Measurements from ENCODE around the gene TBC1D19.

- no peak for TF ChIP-seq EP300 (IDR thresholded peaks at IDR 0.05)
- TF ChIP-seq, protein P1, sequence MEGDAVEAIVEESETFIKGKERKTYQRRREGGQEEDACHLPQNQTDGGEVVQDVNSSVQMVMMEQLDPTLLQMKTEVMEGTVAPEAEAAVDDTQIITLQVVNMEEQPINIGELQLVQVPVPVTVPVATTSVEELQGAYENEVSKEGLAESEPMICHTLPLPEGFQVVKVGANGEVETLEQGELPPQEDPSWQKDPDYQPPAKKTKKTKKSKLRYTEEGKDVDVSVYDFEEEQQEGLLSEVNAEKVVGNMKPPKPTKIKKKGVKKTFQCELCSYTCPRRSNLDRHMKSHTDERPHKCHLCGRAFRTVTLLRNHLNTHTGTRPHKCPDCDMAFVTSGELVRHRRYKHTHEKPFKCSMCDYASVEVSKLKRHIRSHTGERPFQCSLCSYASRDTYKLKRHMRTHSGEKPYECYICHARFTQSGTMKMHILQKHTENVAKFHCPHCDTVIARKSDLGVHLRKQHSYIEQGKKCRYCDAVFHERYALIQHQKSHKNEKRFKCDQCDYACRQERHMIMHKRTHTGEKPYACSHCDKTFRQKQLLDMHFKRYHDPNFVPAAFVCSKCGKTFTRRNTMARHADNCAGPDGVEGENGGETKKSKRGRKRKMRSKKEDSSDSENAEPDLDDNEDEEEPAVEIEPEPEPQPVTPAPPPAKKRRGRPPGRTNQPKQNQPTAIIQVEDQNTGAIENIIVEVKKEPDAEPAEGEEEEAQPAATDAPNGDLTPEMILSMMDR (IDR thresholded peaks at IDR 0.05) = no peak
Observed at GRCh38 chr4:26802790-26803189, 218.9 kb downstream of the TBC1D19 start.

All from stomach (tissue), 4 donors.